OCI-LY1 (cell line): Measurements from ENCODE around the gene SERPINB8.

ENCODE experiments used
- H2AFZ ChIP-seq: fragments of 200-600 bp; sonication (generic), shearing (Covaris generic); 2 replicates; pipeline ENCODE4 v1.6.0; 2014; ENCODE audit warnings: antibody characterized with exemption, mild to moderate bottlenecking, low read length
- H3F3A ChIP-seq: fragments of 200-600 bp; sonication (generic), shearing (Covaris generic); 2 replicates; pipeline ENCODE4 v1.6.0; 2014; ENCODE audit warnings: mild to moderate bottlenecking, antibody characterized with exemption, low read length, moderate library complexity; ENCODE audit not compliant: insufficient read depth
- H3K27ac ChIP-seq: fragments of 200-600 bp; sonication (generic); 2 replicates; pipeline ENCODE4 v1.5.1; 2014; ENCODE audit warnings: low read length, mixed run types, mild to moderate bottlenecking, low read depth; ENCODE audit not compliant: poor library complexity, severe bottlenecking
- H3K27me3 ChIP-seq: fragments of 200-600 bp; sonication (generic); 2 replicates; pipeline ENCODE4 v1.6.0; 2014; ENCODE audit warnings: antibody characterized with exemption, mild to moderate bottlenecking, low read length, moderate library complexity; ENCODE audit not compliant: insufficient read depth
- H3K36me3 ChIP-seq: fragments of 200-600 bp; sonication (generic); 2 replicates; pipeline ENCODE4 v1.6.1; 2014; ENCODE audit warnings: mild to moderate bottlenecking, antibody characterized with exemption, low read length, moderate library complexity, mixed read lengths; ENCODE audit not compliant: insufficient read depth
- H3K4me1 ChIP-seq: fragments of 200-600 bp; sonication (generic); 2 replicates; pipeline ENCODE4 v1.5.1; 2014; ENCODE audit warnings: mild to moderate bottlenecking, low read length, moderate library complexity; ENCODE audit not compliant: insufficient read depth, severe bottlenecking
- H3K4me2 ChIP-seq: fragments of 200-600 bp; sonication (generic), shearing (Covaris generic); 2 replicates; pipeline ENCODE4 v1.6.1; 2014; ENCODE audit warnings: low read length
- H3K4me3 ChIP-seq: fragments of 200-600 bp; sonication (generic); 2 replicates; pipeline ENCODE4 v1.5.1; 2014; ENCODE audit warnings: low read length, low read depth, mild to moderate bottlenecking, mixed read lengths; ENCODE audit not compliant: poor library complexity, severe bottlenecking
- H3K79me2 ChIP-seq: fragments of 200-600 bp; shearing (Covaris generic); 2 replicates; pipeline ENCODE4 v1.6.1; 2016; ENCODE audit warnings: mixed run types, low read length, mixed read lengths; ENCODE audit not compliant: insufficient read depth
- H3K9ac ChIP-seq: fragments of 200-600 bp; sonication (generic), shearing (Covaris generic); 2 replicates; pipeline ENCODE4 v1.6.1; 2014; ENCODE audit warnings: mild to moderate bottlenecking, low read length, mixed read lengths
- H3K9me2 ChIP-seq: fragments of 200-600 bp; sonication (generic), shearing (Covaris generic); 2 replicates; pipeline ENCODE4 v1.6.1; 2014; ENCODE audit warnings: low read depth, mild to moderate bottlenecking, low read length, mixed read lengths
- H3K9me3 ChIP-seq: fragments of 200-600 bp; shearing (Covaris generic); 2 replicates; pipeline ENCODE4 v1.6.1; 2014; ENCODE audit warnings: low read length, mixed read lengths
- H4K20me1 ChIP-seq: fragments of 200-600 bp; sonication (generic), shearing (Covaris generic); 2 replicates; pipeline ENCODE4 v1.6.0; 2016; ENCODE audit warnings: mild to moderate bottlenecking, low read length; ENCODE audit not compliant: insufficient read depth
- EZH2 ChIP-seq: fragments of 200-600 bp; sonication (generic), shearing (Covaris generic); IDR thresholded peaks from 2 replicates; pipeline ENCODE4 v1.8.0; 2017; ENCODE audit warnings: borderline replicate concordance, mixed run types, mild to moderate bottlenecking, antibody characterized with exemption, low read length, moderate library complexity, mixed read lengths
- TF ChIP-seq, protein P1 (sequence below): fragments of 200-600 bp; sonication (generic), shearing (Covaris generic); IDR thresholded peaks from 2 replicates; pipeline ENCODE4 v1.5.1; 2017; ENCODE audit warnings: mild to moderate bottlenecking, antibody characterized with exemption, low read length, moderate library complexity, mixed read lengths

SERPINB8 gene

GRCh38 chr18:63963615-63964256 is 6.1 kb upstream of the SERPINB8 start:
- Histone ChIP-seq H3K4me1 (no peaks in the 10 kb centered on the region), H3K27ac (no peak overlapping the region), H3K9ac (no peak overlapping the region), H3K9me3 (no peaks in the 10 kb centered on the region), H4K20me1 (no peaks in the 10 kb centered on the region), H3K9me2 (no peaks in the 10 kb centered on the region), H3K27me3 (no peaks in the 10 kb centered on the region), H3K79me2 (no peaks in the 10 kb centered on the region), H3K4me2 (no peak overlapping the region), H3F3A (no peaks in the 10 kb centered on the region), H3K4me3 (no peak overlapping the region), H3K36me3 (no peaks in the 10 kb centered on the region), H2AFZ (no peak overlapping the region)
- TF ChIP-seq, protein P1, sequence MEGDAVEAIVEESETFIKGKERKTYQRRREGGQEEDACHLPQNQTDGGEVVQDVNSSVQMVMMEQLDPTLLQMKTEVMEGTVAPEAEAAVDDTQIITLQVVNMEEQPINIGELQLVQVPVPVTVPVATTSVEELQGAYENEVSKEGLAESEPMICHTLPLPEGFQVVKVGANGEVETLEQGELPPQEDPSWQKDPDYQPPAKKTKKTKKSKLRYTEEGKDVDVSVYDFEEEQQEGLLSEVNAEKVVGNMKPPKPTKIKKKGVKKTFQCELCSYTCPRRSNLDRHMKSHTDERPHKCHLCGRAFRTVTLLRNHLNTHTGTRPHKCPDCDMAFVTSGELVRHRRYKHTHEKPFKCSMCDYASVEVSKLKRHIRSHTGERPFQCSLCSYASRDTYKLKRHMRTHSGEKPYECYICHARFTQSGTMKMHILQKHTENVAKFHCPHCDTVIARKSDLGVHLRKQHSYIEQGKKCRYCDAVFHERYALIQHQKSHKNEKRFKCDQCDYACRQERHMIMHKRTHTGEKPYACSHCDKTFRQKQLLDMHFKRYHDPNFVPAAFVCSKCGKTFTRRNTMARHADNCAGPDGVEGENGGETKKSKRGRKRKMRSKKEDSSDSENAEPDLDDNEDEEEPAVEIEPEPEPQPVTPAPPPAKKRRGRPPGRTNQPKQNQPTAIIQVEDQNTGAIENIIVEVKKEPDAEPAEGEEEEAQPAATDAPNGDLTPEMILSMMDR, result peak; percentile 81
- TF ChIP-seq EZH2, result no peak

DNA sequence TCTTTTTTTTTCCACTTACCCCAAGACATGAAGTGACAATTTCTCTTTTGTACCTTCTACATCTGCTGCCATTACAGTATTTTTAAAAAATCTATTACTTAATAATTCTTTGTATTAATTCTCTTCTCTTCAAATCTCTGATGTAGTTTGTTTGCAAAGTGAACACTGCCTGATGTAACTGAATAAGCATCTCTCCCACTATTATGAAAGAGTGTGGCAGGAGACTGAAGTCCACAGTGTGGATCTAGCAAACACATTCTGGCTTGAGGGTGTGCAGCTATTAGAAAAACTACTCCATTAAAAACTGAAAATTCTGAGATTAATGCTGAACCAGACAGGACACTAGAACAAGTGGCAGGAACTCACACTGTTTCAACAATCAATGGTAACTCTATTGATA is 5.0 kb upstream of the SERPINB8 start:
- Histone ChIP-seq H2AFZ (no peak overlapping the region), H3K36me3 (no peaks in the 10 kb centered on the region), H3K4me1 (no peaks in the 10 kb centered on the region), H3K27me3 (no peaks in the 10 kb centered on the region), H3K4me3 (no peak overlapping the region), H3K4me2 (no peak overlapping the region), H3F3A (no peaks in the 10 kb centered on the region), H3K27ac (no peak overlapping the region), H4K20me1 (no peaks in the 10 kb centered on the region), H3K9ac (no peak overlapping the region), H3K9me2 (no peaks in the 10 kb centered on the region), H3K79me2 (no peaks in the 10 kb centered on the region), H3K9me3 (no peaks in the 10 kb centered on the region)
- no peak for TF ChIP-seq EZH2
- TF ChIP-seq, protein P1, result no peak

GRCh38 chr18:63965716-63966330 is 4.1 kb upstream of the SERPINB8 start:
- TF ChIP-seq, protein P1, result no peak
- TF ChIP-seq EZH2, result no peak
- Histone ChIP-seq H3K4me3 (no peak overlapping the region), H3K9me2 (no peaks in the 10 kb centered on the region), H3K9ac (no peak overlapping the region), H3K27ac (no peak overlapping the region), H3F3A (no peaks in the 10 kb centered on the region), H3K9me3 (no peaks in the 10 kb centered on the region), H3K36me3 (no peaks in the 10 kb centered on the region), H3K79me2 (no peaks in the 10 kb centered on the region), H3K4me1 (no peaks in the 10 kb centered on the region), H3K27me3 (0 out of 2 replicates have a peak, but pooled peaks cover 2% of the 10 kb centered on the region), H2AFZ (no peak overlapping the region), H4K20me1 (no peaks in the 10 kb centered on the region), H3K4me2 (no peak overlapping the region)
